NCI-H2081 treated with DMSO at 0.1 percent for 48 hours (cell line): ENCODE measurements around the gene NFATC1.

Experiments
- DNase-seq: peaks from one replicate; lab custom pipeline; 2025; lab: John Stamatoyannopoulos, UW

NFATC1 gene

DNA sequence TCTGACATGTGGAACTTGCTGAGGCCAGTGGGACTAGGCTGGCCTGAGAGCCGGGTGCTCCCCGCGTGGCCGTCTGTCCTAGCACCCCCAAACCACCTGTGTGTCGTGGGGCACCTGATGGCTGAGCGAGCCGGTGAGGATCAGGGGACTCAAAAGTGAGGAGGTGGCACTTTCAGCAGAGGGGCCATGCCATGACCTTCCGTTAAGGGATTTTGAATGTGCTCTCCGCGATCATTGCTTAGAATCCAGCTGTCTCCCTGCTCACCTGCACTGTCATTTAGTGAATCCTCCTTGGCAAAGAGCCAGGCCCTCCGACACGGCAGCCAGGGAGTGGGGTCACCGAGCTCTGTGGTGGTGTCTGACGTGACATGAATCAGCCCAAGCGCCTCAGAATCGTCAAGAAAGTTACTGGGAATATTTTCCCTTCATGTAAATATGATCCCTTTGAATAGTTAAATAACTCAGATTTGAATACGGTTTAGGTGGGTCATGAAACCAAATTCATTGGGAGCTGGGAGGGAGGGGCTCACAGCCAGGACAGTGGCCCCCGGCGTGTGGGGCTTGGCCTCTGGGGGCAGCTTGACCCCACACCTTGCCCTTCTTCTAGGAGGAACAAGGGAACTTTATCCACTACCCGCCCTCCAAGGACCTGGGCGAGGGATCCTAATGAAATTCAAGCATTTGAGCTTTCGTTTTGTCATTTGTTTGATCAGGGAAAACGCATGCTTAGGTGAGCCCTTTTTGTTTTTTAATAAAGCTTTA is 9.5 kb downstream of the NFATC1 start:
- no peak for DNase-seq

DNA sequence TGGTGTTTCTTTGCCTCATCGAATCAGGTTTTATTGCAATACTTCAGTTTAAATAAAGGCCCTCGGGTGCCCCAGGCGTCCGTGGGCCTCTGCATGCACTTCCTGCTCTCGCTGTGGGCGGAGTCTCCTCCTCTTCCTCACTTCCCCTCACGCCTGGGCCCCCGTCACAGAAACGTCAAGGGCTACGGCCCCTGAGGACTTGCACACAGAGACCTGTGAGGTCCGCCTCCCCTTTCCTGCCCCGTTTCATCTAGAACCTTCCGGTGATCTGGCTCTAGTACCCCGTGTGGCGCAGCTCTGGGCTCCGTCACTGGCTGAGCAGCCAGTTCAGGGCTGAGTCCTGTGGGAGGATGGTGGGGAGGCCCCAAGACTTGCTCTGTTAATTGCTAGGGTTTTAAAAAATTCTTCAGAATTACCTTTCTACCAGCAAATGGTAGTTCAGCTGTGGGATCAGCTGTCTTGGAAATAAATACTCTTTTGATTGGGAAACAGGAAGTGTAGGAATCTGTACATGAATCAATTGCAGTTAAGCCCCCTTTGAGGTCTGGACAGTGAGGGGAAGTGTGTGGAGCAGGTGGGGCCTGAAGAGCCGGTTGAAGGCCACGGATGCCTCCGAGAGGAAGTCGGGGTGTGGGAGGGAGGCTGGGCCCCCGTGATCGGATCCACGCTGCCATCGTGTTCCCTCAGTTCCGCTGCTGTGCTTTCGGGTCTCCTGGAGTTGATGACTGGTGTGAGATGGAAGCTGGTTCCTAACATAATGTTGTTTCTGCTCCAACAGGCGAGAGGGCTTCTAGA is 10.2 kb downstream of the NFATC1 start:
- DNase-seq, result no peak

DNA sequence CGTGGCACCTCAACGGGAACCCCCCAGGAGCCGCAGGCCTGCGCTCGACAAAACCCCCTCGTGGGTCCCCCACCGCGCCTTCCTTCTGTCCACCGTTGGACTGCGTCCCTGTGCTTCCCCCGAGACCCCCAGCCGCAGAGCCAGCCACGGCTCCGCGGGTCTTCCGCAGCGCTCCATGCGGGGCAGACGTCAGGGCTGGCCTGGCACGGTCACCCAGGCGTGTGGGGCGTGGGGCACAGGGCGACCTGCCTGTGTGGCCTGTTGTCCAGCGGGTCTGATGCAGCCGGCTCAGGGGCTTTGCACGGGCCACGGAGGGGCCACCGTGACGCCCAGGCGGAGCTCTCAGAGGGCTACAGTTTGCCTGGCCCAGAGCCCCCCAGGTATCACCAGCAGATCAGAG is 11.0 kb downstream of the NFATC1 start:
- DNase-seq, result no peak

DNA sequence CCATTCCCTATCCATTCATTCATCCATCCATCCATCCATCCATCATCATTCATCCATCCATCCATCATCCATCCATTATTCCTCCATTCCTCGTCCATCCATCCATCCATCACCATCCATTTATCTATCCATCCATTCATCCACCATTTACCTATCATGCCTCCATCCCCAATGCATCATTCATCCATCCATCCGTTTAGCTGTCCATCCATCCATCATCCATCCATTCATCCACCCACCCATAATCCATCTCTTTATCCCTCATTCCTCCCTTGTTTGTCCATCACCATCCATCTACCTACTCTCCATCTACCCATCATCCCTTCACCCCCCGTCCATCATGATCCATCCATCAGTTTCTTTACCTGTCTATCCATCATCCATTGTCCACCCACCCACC is 13.6 kb downstream of the NFATC1 start:
- no peak for DNase-seq

DNA sequence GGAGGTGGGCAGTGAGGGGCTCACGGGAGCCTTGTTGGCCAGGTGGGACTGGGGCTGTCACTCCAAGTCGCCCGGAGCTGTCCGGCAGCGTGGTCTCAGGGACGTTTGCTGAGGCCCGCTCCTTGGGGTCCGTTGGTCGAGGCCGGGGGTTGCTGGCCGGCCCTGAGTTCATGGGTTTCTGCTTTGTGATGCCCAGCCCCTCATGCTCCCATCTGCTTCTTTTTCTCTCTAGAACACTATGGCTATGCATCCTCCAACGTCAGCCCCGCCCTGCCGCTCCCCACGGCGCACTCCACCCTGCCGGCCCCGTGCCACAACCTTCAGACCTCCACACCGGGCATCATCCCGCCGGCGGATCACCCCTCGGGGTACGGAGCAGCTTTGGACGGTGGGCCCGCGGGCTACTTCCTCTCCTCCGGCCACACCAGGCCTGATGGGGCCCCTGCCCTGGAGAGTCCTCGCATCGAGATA is 14.5 kb downstream of the NFATC1 start:
- DNase-seq, result no peak

DNA sequence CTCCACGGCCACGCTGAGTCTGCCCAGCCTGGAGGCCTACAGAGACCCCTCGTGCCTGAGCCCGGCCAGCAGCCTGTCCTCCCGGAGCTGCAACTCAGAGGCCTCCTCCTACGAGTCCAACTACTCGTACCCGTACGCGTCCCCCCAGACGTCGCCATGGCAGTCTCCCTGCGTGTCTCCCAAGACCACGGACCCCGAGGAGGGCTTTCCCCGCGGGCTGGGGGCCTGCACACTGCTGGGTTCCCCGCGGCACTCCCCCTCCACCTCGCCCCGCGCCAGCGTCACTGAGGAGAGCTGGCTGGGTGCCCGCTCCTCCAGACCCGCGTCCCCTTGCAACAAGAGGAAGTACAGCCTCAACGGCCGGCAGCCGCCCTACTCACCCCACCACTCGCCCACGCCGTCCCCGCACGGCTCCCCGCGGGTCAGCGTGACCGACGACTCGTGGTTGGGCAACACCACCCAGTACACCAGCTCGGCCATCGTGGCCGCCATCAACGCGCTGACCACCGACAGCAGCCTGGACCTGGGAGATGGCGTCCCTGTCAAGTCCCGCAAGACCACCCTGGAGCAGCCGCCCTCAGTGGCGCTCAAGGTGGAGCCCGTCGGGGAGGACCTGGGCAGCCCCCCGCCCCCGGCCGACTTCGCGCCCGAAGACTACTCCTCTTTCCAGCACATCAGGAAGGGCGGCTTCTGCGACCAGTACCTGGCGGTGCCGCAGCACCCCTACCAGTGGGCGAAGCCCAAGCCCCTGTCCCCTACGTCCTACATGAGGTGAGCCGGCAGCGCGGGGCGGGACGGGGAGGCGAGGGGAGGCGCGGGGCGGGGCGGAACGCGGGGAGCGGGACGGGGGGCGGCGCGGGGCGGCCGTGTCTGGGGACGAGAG is 15.2 kb downstream of the NFATC1 start:
- no peak for DNase-seq

DNA sequence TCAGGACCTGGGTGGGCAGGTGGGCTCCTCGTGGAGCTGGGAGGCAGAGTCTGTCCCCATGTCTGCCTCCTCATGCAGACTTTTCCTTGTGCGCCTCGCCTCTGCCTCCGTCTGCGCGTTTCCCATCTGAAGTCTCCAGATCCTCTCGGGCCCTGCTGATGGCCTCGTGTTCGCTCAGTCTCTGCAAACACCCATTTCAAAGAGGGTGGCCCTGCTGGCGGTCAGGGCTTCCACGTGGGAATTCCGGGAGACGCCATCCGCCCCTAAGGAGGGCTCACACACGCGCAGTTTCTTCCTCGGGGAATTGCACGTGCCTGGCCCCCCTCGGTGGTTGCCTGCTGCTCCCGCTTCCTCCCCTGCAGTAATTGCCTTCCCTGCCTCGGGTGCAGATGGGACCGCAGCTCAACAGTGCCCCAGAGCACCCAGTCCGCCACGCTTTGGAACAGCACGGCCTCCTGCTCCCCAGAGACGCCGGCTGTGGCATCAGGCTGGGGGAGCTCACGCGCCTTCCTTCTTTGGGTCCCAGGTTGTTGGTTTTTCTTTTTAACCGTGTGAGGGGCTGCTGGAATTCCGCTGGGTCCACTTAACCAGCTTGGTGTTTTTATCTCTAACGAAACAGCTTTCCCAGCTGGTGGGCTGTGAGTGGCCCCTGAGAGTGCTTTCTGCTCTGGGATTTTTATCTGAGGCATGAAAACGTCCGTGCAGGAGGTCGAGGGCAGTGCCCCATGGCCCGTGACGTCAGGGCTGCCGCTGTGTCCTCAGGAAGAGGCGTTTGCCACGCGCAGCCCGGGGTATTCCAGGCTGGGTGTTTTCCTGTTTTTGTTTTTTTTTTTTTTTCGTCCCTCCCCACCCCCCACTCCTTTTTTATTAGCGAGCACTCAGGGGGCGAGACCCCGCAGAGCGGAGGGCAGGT is 16.1 kb downstream of the NFATC1 start:
- no peak for DNase-seq

DNA sequence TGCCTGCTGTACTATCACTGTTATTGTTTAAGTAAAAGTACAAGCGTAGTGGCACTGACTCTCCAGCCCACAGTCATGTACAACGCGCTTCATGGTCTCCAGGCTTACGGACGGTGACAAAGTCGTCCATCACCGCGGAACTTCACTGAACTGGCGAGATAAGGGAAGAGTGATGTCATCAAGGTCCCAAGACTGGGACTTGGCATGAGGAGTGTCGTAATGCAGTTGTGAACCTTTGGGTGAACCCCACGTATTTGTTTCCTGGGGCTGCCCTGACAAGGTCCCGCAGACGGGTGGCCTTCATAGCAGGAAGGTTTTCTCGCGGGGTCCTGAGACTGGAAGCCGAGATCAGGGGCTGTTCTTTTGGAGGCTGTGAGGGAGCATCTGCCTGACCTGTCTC is 17.3 kb downstream of the NFATC1 start:
- no peak for DNase-seq

DNA sequence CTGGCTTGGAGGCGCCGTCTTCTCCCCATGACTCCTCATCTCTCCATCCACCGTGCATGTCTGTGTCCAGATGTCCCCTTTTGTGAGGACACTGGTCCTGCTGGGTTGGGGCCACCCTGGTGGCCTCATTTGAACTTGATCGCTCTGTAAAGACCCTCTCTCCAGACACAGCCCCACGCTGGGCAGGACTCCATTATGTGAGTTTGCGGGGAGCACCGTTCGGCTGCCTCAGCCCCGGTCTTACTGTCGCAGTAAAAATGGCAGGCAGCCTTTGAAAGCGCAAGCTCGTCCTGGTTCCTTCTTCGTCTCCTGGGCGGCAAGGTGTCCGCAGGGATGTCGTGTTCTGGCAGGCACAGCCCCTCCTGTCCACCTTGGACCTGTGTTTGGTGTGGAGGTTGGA is 17.7 kb downstream of the NFATC1 start:
- no peak for DNase-seq

DNA sequence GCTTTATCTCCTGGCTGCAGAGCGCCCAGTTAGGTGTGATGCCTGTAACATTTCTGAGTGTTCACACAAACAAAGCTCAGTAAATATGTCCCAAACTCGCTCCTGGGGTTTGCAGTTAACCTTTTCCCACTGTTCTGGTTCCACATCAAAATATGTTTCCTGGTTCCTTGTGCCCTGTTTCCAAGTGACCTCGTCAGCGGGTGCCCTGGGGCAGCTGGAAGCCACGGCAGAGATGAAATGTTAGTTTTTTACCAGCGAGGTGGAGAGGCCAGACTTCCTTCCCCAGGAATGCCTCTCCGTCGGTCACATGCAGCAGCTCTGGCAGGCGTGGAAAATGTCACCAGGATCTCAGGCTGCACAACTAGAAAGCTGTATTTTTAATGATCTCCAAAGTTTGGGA is 18.2 kb downstream of the NFATC1 start:
- no peak for DNase-seq

DNA sequence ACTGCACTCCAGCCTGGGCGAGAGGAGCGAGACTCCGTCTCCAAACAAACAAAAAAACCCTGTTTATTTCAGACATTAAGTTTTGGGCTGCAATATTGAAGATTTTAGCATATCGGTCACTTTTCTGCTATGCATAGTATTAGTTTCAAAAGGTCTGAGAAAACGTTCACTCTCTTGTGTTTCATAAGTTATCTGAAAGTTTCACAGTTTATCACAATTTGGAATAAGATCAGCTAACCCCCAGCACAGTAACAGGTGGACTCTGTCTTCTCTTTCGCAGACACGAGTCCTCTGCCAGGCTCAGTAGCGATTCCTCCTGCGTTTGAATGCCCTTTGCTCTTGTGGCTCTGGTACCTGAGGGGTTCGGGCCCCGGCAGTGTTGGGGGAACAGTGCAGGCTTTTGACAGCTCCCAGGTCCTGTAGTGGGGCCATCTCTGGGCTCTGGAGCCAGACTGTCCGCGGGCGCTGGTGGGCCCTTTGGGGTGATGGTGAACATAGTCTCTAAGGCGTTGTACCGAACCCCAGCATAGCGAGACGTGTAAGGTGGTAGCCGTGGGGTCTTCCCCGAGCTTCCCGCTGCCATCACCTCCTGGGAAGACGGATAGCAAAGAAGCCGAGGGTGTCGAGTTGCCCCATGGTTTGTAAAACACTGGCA is 20.4 kb downstream of the NFATC1 start:
- no peak for DNase-seq

DNA sequence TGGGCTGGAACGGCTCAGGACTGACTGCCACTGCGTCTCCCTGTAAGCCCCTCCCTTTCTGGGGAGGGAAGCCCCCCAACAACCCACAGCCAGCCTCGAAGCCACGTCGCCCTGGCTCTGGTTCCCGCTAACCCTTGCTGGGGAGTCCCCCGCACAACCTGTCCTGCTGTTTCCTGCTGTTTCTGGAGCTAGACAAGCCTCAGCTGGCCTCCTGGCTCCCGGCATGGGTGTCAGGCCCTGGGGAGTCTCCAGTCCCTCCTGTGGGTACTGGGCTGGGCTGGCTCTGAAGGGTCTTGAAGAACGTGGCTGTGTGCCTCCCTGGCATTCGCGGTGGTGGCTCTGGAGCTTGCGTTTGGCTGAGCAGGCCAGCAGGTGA is 20.9 kb downstream of the NFATC1 start:
- DNase-seq, result no peak

DNA sequence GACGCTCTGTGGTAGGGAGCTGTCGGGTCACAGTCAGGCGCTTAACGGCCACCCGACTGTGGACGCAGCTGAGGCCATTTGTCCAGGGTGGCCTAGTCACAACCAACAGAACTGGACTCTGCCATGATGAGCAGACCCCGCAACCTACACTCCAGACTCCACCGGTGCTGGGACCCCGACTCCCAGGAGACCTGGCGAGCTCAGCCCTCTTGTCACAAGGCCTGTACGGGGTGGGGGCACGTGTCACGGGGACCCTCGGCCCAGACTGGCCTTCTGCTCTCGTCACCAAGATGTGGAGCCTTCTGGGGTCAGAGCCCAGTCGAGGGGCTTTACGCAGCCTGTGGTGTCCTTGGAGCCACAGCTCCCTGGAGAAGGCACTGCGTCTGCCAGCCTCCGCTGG is 22.5 kb downstream of the NFATC1 start:
- DNase-seq, result no peak

DNA sequence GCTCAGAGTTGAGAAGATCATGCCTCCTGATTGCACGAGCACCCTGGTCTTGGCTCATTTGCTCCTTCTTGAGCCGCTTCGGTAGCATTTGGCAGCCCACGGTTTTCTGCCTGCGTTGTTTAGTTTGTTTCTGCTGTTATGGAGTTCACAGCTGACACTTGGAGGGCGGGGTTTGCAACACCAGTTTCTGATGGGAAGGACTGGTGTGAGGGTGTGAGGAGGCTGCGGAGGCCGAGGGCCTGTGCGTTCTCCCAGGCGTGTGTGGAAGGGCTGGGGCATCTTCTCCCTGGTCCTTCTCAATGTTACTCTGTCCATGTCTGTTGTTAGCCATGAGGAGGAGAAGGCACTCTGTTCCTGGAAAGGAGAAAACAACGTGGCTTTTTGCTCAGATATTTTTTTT is 22.9 kb downstream of the NFATC1 start:
- DNase-seq, result no peak

DNA sequence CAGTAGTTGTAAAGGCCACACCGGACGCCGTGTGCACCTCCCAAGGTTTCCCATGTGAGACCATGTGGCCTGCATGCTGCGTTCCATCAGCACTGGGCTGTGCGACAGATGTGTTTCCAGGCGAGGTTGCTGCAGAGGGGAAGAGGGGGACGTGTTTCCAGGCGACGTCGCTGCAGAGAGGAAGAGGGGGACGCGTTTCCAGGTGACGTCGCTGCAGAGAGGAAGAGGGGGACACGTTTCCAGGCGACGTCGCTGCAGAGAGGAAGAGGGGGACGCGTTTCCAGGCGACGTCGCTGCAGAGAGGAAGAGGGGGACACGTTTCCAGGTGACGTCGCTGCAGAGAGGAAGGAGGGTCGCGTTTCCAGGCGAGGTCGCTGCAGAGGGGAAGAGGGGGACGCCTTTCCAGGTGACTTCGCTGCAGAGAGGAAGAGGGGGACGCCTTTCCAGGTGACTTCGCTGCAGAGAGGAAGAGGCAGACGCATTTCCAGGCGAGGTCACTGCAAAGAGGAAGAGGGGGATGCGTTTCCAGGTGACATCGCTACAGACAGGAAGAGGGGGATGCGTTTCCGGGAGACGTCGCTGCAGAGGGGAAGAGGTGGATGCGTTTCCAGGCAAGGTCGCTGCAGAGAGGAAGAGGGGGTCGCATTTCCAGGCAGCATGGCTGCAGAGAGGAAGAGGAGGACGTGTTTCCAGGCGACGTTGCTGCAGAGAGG is 24.5 kb downstream of the NFATC1 start:
- no peak for DNase-seq

DNA sequence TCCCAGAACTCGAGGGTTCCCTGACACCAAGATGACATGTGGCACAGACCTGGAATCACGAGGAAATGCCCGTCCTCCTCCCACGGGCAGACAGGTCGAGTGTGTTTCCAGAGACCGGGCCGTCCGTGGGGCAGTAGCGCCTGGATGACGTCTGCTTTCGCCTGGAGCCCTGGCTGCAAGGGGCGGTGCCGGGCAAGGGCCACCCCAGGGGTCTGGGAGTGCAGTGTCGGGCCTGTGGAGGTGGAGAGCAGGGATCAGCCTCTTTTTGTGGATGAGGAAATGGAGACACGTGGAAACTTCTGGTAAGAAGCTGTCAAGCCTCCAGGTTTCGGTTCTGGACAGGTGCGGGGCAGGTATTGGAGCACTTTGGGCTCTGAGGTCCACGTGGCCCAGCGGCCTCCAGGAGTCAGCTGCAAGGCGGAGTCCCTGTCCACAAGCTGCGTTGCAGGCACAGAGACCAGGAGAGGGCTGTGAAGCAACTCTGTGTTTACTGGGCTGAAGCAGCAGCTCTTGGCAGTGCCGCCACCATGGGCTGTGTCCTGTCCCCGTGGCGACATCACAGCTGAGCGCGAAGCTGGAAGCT is 25.6 kb downstream of the NFATC1 start:
- DNase-seq, result no peak

DNA sequence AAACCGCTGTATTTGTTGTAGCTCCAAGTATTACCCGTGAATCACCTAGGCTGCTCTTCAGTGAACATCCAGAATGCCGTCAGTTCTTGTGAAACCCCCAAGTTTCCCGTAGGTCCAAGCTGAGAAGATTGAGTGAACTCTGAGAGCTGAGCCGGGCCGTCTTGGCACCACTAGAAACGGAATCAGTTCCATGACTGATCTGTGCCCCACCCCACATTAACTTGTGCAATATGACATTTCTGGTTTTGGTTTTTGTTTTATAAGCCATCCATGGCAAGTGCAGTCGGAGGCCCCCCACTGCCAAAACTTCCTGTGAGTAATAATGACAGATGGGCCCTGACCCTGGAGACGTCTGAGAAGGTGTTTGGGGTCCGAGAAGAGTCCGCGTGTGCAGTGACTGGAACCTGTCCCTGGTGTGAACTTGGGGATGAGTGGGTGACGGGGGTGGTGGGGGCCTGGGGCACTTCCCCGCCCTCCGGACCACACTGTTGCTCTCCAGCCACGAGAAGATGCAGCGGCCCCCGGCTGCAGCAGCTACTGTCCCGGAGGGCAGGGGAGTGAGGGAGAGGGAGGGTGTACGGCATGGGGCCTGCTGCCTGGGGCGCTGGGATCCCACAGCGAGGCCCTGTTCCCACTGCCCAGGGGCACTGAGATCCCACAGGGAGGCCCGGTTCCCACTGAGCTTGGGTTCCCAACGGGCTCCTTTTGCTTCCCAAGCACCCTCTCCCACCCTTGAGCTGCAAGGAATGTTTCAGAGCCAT is 26.5 kb downstream of the NFATC1 start:
- no peak for DNase-seq

DNA sequence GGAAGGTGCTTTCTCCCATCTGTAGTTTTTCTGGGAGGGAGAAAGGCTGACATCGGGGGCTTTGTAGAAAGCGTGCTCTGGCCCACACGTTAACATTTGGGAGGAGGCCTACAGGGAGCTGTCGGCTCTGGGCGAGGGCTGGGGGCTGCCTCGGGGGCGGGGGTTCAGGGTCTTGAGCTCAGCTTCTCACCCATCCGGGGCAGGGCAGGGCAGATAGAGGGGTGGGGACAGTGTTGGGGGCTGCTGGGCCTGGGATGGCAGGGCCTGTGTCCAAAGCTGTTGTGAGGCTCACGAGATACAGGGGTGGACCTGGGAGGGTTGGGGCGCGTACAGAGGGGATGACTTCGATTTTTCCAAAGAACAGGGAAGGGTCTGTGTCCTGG is 27.0 kb downstream of the NFATC1 start:
- DNase-seq, result no peak
